Stomach smooth muscle (tissue), 2 donors: ENCODE data around the gene GSTA4.

ENCODE experiments used
- H3K27ac ChIP-seq: one replicate; pipeline ENCODE4 v1.7.0; 2013; ENCODE audit warnings: mild to moderate bottlenecking, low read length, inconsistent platforms
- H3K27me3 ChIP-seq, 2 donors: one replicate each; pipeline ENCODE4 v1.7.0; 2013; ENCODE audit warnings: low read length in 2 of 2; ENCODE audit not compliant: insufficient read depth in 2 of 2, control insufficient read depth in 1 of 2
- H3K36me3 ChIP-seq, 2 donors: one replicate each; pipeline ENCODE4 v1.7.0; 2013; ENCODE audit warnings: low read length in 2 of 2; ENCODE audit not compliant: control insufficient read depth in 2 of 2, insufficient read depth in 2 of 2
- H3K4me1 ChIP-seq: one replicate; pipeline ENCODE4 v1.7.0; 2013; ENCODE audit warnings: low read length; ENCODE audit not compliant: control insufficient read depth, insufficient read depth
- H3K4me3 ChIP-seq, 2 donors: one replicate each; pipeline ENCODE4 v1.7.0; 2013; ENCODE audit warnings: low read length in 2 of 2
- H3K9ac ChIP-seq, 2 donors: one replicate each; pipeline ENCODE4 v1.7.0; 2013; ENCODE audit warnings: low read length in 2 of 2, mild to moderate bottlenecking in 1 of 2
- H3K9me3 ChIP-seq, 2 donors: one replicate each; pipeline ENCODE4 v1.7.0; 2013; ENCODE audit warnings: low read length in 2 of 2; ENCODE audit not compliant: control insufficient read depth in 2 of 2
- donor health status: healthy.
- donor health status: Pancreatic carcinoma.

The GSTA4 gene

DNA sequence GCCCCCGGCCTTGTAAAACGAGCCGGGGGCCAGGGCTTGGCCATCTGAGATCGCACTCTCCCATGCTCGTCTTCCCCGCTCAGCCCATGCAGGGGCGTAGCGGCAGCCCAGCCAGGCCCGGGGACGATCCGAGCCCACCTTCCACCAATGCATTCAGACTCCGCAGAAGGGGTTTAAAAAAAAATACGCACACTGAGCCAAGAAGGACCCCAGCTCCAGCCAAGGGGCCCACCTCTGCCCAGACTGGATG is 320 bp downstream of the GSTA4 start:
- H3K27me3 ChIP-seq = no peaks in the 10 kb centered on the region
- H3K27ac ChIP-seq = peak overlapping the region; percentile 94
- H3K9me3 ChIP-seq = no peaks in the 10 kb centered on the region
- H3K4me1 ChIP-seq = peaks cover 5% of the 10 kb centered on the region
- peaks cover 3% of the 10 kb centered on the region in 2 donors for H3K36me3 ChIP-seq
- peak overlapping the region; percentile 92 to 95 for H3K4me3 ChIP-seq
- peak overlapping the region; percentile 86 to 94 for H3K9ac ChIP-seq

DNA sequence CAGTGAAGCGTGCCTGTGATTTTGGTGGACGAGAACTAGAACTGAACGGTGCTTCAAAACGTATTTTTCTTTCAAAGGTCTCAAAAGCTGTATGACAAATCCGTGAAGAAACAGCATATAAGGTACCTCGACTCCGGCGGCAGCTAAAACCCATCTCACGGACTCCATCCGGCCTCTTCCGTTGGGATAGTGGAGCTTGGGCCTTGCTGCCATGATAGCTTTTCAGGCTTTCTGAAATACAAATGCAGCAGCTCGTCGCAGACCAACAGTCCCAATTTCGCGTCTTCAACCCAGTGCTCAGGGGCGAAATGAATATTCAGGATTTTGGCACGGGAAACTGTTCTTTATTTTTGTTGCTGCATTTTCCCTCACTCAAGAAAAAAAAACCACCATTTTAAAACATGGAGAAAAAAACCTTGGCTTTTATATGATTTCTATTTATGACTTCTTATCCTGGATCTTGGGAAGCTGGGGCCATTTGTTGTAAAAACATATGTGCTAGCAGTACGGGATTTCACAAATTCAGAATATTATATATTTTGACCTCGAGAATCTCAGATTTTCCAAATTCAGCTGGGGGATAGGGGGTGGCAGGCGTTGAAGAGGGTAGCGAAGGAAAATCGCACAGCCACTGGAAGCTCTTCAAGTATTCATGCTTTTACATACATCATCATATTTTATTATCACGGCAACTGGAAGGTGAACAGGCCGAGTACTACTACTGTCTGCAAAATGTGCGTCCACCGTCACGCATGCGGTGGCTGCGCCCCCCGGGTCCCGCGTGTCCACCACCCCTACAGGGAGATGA is 849 bp downstream of the GSTA4 start:
- no peaks in the 10 kb centered on the region for H3K9me3 ChIP-seq
- peaks cover 5% of the 10 kb centered on the region for H3K4me1 ChIP-seq

DNA sequence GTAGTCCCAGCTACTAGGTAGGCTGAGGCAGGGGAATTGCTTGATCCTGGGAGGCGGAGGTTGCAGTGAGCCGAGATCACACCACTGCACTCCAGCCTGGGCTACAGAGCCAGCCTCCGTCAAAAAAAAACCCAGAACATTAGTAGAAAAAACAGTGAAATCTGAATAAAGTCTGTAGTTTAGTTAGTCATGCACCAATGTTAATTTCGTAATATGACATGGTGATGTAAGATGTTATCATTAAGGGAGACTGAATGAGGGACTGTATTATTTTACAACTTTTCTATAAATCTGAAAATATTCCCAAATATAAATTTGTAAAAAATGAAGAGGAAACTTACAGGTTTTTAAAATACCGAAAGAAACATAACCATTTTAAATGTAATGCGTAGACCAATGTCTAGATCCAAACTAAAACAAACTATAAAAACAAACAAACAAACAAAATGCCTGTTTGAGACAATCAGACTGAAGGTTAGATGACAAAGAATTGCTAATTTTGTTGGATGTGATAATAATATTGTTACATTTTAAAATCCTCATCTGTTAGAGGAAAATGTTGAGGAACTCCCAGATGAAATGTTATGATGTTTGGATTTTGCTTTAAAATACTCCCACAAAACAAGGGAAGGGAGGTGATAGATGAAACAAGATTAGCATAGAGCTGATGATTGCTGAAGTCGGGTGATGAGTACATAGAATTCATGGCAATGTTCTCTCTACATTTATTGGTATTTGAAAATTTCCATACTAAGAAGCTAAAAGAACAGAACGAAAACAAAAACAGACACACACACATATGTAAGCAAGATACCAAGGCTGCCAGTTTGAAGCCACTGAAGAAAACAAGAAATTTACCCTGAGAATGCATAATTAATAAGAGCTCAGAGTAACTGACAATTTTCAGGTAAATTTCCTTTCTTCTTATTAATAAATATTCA is 1.8 kb downstream of the GSTA4 start:
- peak overlapping the region; percentile 94 for H3K27ac ChIP-seq
- peak overlapping the region; percentile 92 to 95 for H3K4me3 ChIP-seq
- H3K27me3 ChIP-seq = no peaks in the 10 kb centered on the region
- H3K9ac ChIP-seq = peak overlapping the region; percentile 86 to 94
- H3K36me3 ChIP-seq = peaks cover 6 to 10% of the 10 kb centered on the region in 2 donors
- peaks cover 5% of the 10 kb centered on the region for H3K4me1 ChIP-seq
- H3K9me3 ChIP-seq = no peaks in the 10 kb centered on the region

More for the DNA sequence above, 849 bp downstream of the GSTA4 start:
- peak overlapping the region; percentile 92 to 95 for H3K4me3 ChIP-seq
- H3K27ac ChIP-seq = peak overlapping the region; percentile 94
- peaks cover 6% of the 10 kb centered on the region in 2 donors for H3K36me3 ChIP-seq
- H3K27me3 ChIP-seq = no peaks in the 10 kb centered on the region
- peak overlapping the region; percentile 86 to 94 for H3K9ac ChIP-seq

DNA sequence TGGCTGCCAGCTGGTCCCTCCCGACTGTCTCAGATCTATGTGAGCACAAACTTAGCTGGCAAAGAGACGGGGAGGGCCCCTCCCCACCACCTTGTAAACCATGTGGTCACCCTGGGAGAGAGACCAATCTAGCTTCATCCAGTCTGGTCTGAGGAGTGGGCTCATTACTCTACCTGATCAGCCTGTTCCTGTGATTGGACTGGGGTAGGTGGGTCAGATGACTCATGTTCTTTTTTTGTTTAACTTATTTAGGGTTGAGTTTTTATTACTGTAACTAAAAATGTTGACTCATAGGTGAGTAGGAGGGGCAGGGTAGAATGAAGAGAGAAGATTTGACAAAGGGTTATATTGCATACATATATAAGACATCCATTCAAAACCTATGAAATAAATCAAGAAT is 4.7 kb downstream of the GSTA4 start:
- Histone ChIP-seq H3K4me3 (no peak overlapping the region), H3K36me3 (peaks cover 11 to 13% of the 10 kb centered on the region in 2 donors), H3K4me1 (no peaks in the 10 kb centered on the region), H3K27me3 (no peaks in the 10 kb centered on the region), H3K9me3 (no peaks in the 10 kb centered on the region), H3K9ac (no peak overlapping the region), H3K27ac (no peak overlapping the region)

DNA sequence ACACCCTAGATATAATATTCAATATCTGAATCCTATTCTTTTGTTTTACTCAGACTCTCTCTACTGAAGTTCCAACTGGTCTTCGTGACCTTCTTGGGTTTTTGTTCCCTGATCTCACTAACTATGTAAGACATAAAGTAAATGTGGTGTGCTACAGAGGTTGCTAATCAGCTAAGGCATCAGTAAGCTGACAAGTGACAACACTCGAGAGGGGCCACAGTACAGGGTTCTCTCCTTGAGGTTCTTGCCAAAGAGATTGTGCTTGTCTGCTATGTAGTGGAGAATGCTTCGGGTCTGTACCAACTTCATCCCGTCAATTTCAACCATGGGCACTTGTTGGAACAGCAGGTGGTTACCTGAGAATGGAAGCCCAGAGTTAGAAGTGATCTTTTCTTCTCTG is 9.9 kb downstream of the GSTA4 start:
- Histone ChIP-seq H3K27ac (no peak overlapping the region), H3K4me3 (no peak overlapping the region), H3K9me3 (no peaks in the 10 kb centered on the region), H3K4me1 (no peaks in the 10 kb centered on the region), H3K9ac (no peak overlapping the region), H3K36me3 (peaks cover 37 to 38% of the 10 kb centered on the region in 2 donors), H3K27me3 (no peaks in the 10 kb centered on the region)

DNA sequence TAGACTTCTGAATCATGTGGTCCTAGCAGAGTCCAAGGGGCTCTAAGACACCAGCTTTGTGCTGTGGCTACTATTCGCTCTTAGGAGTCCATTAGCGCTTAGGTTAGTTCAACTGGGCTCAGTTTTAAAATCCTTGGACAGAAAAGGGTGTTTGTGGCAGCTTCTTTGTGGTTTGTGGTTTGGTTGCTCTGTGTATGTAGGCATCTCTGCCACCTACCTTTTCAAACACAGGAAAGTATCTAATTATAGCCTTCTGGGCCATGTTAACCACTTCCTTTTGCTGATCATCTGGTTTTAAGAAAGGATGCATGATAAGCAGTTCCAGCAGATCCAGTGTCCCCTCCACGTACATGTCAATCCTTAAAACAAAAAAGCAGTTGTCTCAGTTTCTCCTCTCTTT is 10.8 kb downstream of the GSTA4 start:
- peaks cover 33 to 35% of the 10 kb centered on the region in 2 donors for H3K36me3 ChIP-seq
- no peaks in the 10 kb centered on the region for H3K9me3 ChIP-seq
- H3K27ac ChIP-seq = no peak overlapping the region
- no peaks in the 10 kb centered on the region for H3K27me3 ChIP-seq
- H3K4me3 ChIP-seq = no peak overlapping the region
- H3K9ac ChIP-seq = no peak overlapping the region
- H3K4me1 ChIP-seq = no peaks in the 10 kb centered on the region

DNA sequence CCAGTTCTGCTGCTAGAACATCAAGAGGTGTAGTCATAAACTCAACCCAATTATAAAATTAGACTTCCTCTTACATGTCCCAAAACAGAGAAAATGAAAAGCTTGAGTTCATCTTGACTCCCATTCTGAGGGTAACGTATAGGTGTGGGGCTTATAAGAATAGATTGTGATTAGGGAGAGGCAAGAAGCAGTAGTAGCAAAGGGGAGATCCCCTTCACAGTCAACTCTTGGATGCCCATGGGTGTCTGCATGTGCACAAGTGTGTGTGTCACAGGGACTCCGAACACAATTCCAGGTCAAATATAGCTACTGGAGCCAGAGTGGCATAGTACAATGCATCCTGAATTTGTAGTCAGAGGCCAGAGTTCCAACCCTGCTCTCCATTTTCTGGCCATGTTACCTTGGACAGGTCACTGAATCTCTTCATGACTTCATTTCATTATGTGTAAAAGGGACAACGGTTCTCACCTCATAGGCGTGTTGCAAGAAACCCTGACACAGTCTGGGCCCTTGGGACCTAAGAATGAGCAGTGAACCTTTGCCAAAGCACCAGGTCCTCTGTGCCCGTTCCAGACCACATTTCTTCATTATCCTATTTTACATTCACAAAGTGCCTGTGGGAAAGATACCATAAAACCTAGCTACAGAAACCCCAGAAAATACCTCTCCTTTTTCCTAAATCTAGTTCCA is 11.8 kb downstream of the GSTA4 start:
- Histone ChIP-seq H3K4me1 (no peaks in the 10 kb centered on the region), H3K9ac (no peak overlapping the region), H3K9me3 (no peaks in the 10 kb centered on the region), H3K36me3 (peaks cover 31 to 33% of the 10 kb centered on the region in 2 donors), H3K4me3 (no peak overlapping the region), H3K27me3 (no peaks in the 10 kb centered on the region), H3K27ac (no peak overlapping the region)

DNA sequence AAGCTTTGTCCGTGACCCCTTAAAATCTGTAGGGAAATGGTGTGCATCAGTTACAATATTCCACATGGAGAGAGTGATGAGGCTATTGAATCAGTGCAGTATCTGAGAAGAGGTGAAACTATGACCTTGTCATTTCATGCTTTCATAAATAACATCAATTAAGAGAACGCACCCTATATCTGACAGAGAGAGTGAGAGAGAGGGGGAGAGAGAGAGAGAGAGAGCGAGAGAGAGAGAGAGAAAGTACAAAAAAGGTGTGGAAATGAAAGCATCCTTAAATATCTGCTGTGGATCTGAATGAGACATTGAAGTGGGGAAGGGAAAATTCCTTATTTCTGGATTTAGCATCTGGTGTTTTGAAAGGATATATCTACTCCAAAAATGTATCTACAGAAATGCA is 12.4 kb downstream of the GSTA4 start:
- H3K4me1 ChIP-seq = no peaks in the 10 kb centered on the region
- H3K27me3 ChIP-seq = no peaks in the 10 kb centered on the region
- no peak overlapping the region for H3K9ac ChIP-seq
- no peaks in the 10 kb centered on the region for H3K9me3 ChIP-seq
- H3K4me3 ChIP-seq = no peak overlapping the region
- peaks cover 31 to 33% of the 10 kb centered on the region in 2 donors for H3K36me3 ChIP-seq
- no peak overlapping the region for H3K27ac ChIP-seq

DNA sequence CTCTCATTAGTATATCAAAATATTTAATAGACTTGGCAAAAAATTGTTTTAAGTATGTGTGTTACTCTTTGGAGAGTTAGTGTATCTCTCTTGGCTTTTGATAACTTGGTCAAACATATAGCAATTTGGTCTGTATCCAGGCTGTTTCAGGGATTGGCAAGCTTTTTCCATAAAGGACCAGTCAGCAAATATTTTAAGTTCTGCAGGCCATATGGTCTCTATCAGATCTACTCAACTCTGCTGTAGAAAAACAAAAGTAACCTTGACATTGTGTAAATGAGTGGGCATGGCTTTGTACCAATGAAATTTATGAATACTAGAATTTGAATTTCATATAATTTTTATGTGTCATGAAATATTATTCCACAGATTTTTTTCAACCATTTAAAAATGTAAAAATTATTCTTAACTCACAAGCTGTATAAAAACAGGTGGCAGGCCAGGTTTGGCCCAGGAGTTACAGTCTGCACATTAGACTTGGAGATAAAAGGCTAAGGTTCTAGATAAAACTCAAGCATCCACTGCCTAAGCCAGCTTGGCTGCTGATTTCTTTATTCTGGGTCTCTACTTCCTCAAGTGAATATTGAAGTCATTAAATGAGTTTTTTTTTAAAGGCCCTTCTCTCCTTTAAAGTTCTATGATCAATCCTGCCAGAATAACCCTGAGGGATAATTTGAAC is 13.7 kb downstream of the GSTA4 start:
- H3K27me3 ChIP-seq = no peaks in the 10 kb centered on the region
- no peaks in the 10 kb centered on the region for H3K4me1 ChIP-seq
- H3K36me3 ChIP-seq = peaks cover 29 to 31% of the 10 kb centered on the region in 2 donors
- no peak overlapping the region for H3K9ac ChIP-seq
- H3K9me3 ChIP-seq = no peaks in the 10 kb centered on the region
- no peak overlapping the region for H3K27ac ChIP-seq
- no peak overlapping the region for H3K4me3 ChIP-seq

DNA sequence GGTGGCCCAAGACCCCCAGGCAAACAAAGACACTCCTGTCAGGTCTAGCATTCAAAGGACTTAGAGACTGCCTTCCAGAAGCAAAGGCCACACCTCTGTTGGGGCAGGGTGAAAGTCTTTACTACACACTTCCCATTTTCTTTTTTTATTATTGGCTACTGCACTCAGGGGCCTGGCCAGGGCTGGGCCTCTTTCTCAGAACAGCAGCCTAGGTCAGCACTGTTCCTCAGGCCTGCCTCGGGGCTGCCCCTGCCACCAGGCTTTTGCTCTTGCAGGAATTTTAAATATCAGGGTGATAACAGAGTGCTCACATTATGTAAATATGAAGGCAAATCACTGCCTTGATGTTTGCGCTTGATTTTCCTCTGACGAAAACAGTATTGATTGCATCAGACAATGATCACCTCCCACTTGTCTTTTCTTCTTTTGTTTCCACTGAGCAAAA is 18.5 kb downstream of the GSTA4 start:
- Histone ChIP-seq H3K36me3 (no peaks in the 10 kb centered on the region), H3K9me3 (no peaks in the 10 kb centered on the region), H3K4me1 (no peaks in the 10 kb centered on the region), H3K4me3 (no peak overlapping the region), H3K27ac (no peak overlapping the region), H3K27me3 (no peaks in the 10 kb centered on the region), H3K9ac (no peak overlapping the region)
